Measurements from ENCODE around the gene PRCC.

DNA sequence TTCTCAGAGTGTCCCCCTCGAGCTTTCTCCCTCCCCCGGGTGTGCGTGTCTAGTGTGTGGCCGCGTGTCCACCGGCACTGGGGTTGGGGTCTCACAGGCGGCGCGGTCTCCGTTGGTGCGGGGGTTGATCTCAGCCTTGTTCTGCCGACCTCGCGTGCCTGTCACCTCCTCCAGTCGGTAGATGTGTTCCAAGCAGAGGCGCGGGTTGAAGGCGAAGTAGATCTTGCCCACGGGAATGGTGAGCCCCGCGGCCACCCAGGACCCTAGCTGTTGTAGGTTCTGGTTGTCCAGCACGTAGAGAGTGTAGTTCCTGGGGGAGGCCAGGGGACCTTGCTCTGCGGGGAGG lies 81.8 kb downstream of the PRCC start:
- TF ChIP-seq MAZ (IDR thresholded peaks at IDR 0.05; ENCODE audit: borderline replicate concordance, low read depth, low read length) (no peak), KDM5A (IDR thresholded peaks at IDR 0.05) (no peak), ESRRA (IDR thresholded peaks at IDR 0.05; ENCODE audit: borderline replicate concordance, low read length) (no peak), POLR2A (IDR thresholded peaks at IDR 0.05; ENCODE audit: low read length) (no peak), JUNB (IDR thresholded peaks at IDR 0.05) (no peak)
- TF ChIP-seq, protein P1, sequence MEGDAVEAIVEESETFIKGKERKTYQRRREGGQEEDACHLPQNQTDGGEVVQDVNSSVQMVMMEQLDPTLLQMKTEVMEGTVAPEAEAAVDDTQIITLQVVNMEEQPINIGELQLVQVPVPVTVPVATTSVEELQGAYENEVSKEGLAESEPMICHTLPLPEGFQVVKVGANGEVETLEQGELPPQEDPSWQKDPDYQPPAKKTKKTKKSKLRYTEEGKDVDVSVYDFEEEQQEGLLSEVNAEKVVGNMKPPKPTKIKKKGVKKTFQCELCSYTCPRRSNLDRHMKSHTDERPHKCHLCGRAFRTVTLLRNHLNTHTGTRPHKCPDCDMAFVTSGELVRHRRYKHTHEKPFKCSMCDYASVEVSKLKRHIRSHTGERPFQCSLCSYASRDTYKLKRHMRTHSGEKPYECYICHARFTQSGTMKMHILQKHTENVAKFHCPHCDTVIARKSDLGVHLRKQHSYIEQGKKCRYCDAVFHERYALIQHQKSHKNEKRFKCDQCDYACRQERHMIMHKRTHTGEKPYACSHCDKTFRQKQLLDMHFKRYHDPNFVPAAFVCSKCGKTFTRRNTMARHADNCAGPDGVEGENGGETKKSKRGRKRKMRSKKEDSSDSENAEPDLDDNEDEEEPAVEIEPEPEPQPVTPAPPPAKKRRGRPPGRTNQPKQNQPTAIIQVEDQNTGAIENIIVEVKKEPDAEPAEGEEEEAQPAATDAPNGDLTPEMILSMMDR (IDR thresholded peaks at IDR 0.05), result no peak
- TF ChIP-seq, protein P2, sequence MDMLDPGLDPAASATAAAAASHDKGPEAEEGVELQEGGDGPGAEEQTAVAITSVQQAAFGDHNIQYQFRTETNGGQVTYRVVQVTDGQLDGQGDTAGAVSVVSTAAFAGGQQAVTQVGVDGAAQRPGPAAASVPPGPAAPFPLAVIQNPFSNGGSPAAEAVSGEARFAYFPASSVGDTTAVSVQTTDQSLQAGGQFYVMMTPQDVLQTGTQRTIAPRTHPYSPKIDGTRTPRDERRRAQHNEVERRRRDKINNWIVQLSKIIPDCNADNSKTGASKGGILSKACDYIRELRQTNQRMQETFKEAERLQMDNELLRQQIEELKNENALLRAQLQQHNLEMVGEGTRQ (IDR thresholded peaks at IDR 0.05), result no peak
- TF ChIP-seq, protein P3, sequence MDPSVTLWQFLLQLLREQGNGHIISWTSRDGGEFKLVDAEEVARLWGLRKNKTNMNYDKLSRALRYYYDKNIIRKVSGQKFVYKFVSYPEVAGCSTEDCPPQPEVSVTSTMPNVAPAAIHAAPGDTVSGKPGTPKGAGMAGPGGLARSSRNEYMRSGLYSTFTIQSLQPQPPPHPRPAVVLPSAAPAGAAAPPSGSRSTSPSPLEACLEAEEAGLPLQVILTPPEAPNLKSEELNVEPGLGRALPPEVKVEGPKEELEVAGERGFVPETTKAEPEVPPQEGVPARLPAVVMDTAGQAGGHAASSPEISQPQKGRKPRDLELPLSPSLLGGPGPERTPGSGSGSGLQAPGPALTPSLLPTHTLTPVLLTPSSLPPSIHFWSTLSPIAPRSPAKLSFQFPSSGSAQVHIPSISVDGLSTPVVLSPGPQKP (IDR thresholded peaks at IDR 0.05; ENCODE audit: low read depth, low read length), result no peak
- TF ChIP-seq, protein P4, sequence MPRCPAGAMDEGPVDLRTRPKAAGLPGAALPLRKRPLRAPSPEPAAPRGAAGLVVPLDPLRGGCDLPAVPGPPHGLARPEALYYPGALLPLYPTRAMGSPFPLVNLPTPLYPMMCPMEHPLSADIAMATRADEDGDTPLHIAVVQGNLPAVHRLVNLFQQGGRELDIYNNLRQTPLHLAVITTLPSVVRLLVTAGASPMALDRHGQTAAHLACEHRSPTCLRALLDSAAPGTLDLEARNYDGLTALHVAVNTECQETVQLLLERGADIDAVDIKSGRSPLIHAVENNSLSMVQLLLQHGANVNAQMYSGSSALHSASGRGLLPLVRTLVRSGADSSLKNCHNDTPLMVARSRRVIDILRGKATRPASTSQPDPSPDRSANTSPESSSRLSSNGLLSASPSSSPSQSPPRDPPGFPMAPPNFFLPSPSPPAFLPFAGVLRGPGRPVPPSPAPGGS (IDR thresholded peaks at IDR 0.05), result no peak

Data from A549 (cell line).